GM21786 (cell line): ENCODE measurements around the gene PTPRG.
"Not testable (repeated sequence)": the region's sequence is repeated elsewhere in the genome, so short reads cannot be mapped to it uniquely, and the experiment has no call there.

ENCODE experiments used
- ATAC-seq: cut with Tn5 transposase; IDR thresholded peaks from one replicate; pipeline ENCODE4 v1.9.1; 2021; ENCODE audit not compliant: unreplicated experiment

Gene PTPRG

GRCh38 chr3:61681636-61682035, 120.3 kb downstream of the PTPRG start:
- ATAC-seq, result no peak

GRCh38 chr3:61682671-61683548, 121.5 kb downstream of the PTPRG start:
- no peak for ATAC-seq

GRCh38 chr3:61683549-61684236, 122.3 kb downstream of the PTPRG start:
- no peak for ATAC-seq

- no peak for ATAC-seq
Observed at GRCh38 chr3:61684386-61684785, 123.0 kb downstream of the PTPRG start.

- ATAC-seq, result no peak
Observed at GRCh38 chr3:61685755-61686154, 124.4 kb downstream of the PTPRG start.

- no peak for ATAC-seq
Observed at GRCh38 chr3:61686228-61686648, 124.9 kb downstream of the PTPRG start.

GRCh38 chr3:61687206-61687605, 125.8 kb downstream of the PTPRG start:
- ATAC-seq, result no peak

- ATAC-seq, result no peak
Observed at GRCh38 chr3:61687663-61688306, 126.4 kb downstream of the PTPRG start.

GRCh38 chr3:61688307-61688984, 127.1 kb downstream of the PTPRG start:
- no peak for ATAC-seq

- no peak for ATAC-seq
Observed at GRCh38 chr3:61690016-61690415, 128.6 kb downstream of the PTPRG start.

- ATAC-seq, result no peak
Observed at GRCh38 chr3:61691466-61691865, 130.1 kb downstream of the PTPRG start.

GRCh38 chr3:61697301-61697700, 135.9 kb downstream of the PTPRG start:
- ATAC-seq, result no peak

GRCh38 chr3:61698278-61699072, 137.1 kb downstream of the PTPRG start:
- ATAC-seq, result not testable (repeated sequence)

GRCh38 chr3:61699622-61700021, 138.3 kb downstream of the PTPRG start:
- ATAC-seq, result no peak

GRCh38 chr3:61701011-61701410, 139.6 kb downstream of the PTPRG start:
- no peak for ATAC-seq

GRCh38 chr3:61702453-61702852, 141.1 kb downstream of the PTPRG start:
- no peak for ATAC-seq

- no peak for ATAC-seq
Observed at GRCh38 chr3:61704807-61705206, 143.4 kb downstream of the PTPRG start.

- ATAC-seq, result no peak
Observed at GRCh38 chr3:61707492-61707891, 146.1 kb downstream of the PTPRG start.

GRCh38 chr3:61710920-61711319, 149.5 kb downstream of the PTPRG start:
- ATAC-seq, result not testable (repeated sequence)

- no peak for ATAC-seq
Observed at GRCh38 chr3:61714225-61714624, 152.9 kb downstream of the PTPRG start.
